ENCODE results near the gene USF1.
"Not testable (repeated sequence)": the region's sequence is repeated elsewhere in the genome, so short reads cannot be mapped to it uniquely, and the experiment has no call there.

The USF1 gene

DNA sequence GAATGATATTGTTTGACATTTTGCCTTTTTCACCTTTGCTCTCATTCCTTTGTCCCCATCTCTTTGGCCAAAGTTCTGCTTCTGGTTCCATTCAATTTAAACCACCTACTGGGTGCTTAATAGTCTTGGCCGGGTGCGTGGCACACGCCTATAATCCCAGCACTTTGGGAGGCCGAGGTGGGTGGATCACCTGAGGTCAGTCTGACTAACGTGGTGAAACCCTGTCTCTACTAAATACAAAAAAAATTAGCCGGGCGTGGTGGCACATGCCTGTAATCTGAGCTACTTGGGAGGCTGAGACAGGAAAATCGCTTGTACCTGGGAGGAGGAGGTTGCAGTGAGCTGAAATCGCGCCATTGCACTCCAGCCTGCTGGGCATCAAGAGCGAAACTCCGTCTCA is 23.3 kb downstream of the USF1 start:
- H3K36me3 Mint-ChIP-seq (ENCODE audit: low read depth); H3K9me3 Mint-ChIP-seq: not testable (repeated sequence)
- peak overlapping the region; percentile 11 for H3K4me3 Mint-ChIP-seq

DNA sequence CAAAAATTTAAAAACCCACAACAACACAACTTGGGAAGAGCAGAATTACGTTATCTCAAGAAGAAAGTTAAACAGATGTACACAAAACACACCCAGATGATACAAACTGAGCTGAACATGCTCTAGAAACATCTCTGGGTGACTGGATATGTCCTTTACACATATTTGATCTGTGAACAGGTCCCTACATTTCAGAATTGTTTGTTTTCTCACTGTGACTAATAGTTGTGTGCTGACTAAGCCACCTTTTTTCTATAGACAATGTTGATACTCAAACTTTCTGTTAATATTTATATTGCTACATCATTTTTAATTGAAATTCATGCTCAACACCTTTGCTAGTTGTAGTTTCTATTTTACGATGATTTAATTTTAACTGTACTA is 23.8 kb downstream of the USF1 start:
- Mint-ChIP-seq H3K27ac (no peak overlapping the region), H3K4me1 (ENCODE audit: low read depth) (peaks cover 22% of the 10 kb centered on the region), H3K9me3 (peaks cover 2% of the 10 kb centered on the region), H3K27me3 (ENCODE audit: low read depth) (no peaks in the 10 kb centered on the region), H3K36me3 (ENCODE audit: low read depth) (peaks cover 2% of the 10 kb centered on the region), H3K4me3 (peak overlapping the region; percentile 93)

More for the DNA sequence above, 23.3 kb downstream of the USF1 start:
- not testable (repeated sequence) for H3K27me3 Mint-ChIP-seq (ENCODE audit: low read depth)
- H3K27ac Mint-ChIP-seq = peak overlapping the region; percentile 7
- peaks cover 22% of the 10 kb centered on the region for H3K4me1 Mint-ChIP-seq (ENCODE audit: low read depth)

DNA sequence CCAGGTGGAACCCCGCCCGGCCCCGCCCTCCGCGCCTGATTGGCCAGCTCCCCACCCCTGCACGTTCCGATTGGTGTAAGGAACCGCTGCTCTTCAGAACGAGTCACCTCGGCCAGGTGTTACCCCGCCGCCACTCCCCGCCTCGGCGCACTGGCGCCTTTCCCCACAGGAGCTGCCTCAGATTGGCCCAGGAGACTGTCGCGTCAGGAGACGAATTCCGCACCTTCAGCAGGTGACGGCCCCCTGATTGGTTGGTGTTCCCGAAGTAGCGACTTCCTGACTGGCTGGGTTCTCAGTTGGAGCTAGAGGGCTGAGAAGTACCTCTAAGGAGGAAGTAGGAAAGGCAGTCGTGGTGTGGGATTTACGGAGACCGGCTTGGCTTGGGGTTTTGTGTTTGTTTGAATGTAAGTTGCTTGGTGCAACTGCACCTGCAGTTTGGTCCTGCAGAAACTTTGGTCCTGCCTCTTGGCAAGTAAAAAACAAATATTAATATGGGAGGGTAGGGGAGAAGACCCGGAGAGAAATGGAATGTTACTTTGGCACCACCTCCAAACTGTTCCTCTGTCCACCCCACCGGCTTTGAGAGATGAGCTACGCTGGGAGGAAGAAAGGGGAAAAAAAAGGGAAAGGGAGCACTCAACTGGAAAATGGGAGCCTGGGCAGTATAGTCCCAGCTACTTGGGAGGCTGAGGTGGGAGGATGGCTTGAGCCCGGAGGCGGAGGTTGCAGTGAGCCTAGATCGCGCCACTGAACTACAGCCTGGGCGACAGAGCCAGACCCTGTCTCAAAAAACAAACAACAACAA is 24.4 kb downstream of the USF1 start:
- no peaks in the 10 kb centered on the region for H3K9me3 Mint-ChIP-seq
- no peaks in the 10 kb centered on the region for H3K27me3 Mint-ChIP-seq (ENCODE audit: low read depth)
- H3K4me3 Mint-ChIP-seq = peak overlapping the region; percentile 93
- no peaks in the 10 kb centered on the region for H3K36me3 Mint-ChIP-seq (ENCODE audit: low read depth)
- H3K4me1 Mint-ChIP-seq (ENCODE audit: low read depth) = peaks cover 24% of the 10 kb centered on the region
- H3K27ac Mint-ChIP-seq = peak overlapping the region; percentile 72

DNA sequence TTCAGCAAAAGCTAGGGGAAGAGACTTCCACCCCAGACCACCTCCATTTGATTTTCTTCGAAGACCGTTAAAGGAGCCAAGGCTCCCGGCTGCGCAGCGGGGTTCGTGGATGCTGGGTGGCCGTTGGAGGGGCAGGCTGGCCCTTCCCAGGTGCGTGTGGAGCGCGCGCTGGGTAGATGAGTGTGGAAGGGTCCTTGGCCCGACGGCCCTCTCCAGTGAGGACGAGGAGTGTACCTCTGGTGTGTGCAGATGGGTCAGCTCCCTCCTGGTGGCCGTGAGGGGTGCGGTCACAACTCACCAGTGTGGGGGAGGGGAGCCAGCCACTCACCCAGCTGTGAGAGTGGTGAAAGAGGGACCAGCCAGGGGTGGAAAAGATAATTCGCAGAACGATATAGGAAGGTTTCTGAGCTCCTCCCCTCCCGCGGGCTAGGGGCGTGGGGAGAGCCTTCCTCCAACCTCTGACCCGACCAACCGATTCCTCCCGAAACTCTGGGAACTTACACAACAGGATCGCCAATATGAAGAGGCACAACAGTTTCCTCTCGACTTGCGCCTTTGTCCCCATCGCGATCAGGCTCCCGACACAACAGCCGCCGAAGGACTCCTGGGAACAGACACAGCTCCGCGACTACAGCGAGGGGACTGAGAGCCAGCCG is 25.1 kb downstream of the USF1 start, which contains the start of gene F11R:
TSS of gene F11R (minus strand) at position 644 of the 656 bp plus-strand sequence. CDS start at position 565, 79 bp downstream.
- H3K36me3 Mint-ChIP-seq (ENCODE audit: low read depth) = no peaks in the 10 kb centered on the region
- H3K4me1 Mint-ChIP-seq (ENCODE audit: low read depth) = peaks cover 24% of the 10 kb centered on the region
- no peaks in the 10 kb centered on the region for H3K9me3 Mint-ChIP-seq
- peak within 1 kb of the TSS; percentile 72 for H3K27ac Mint-ChIP-seq
- no peaks in the 10 kb centered on the region for H3K27me3 Mint-ChIP-seq (ENCODE audit: low read depth)
- H3K4me3 Mint-ChIP-seq = peak within 1 kb of the TSS; percentile 93

DNA sequence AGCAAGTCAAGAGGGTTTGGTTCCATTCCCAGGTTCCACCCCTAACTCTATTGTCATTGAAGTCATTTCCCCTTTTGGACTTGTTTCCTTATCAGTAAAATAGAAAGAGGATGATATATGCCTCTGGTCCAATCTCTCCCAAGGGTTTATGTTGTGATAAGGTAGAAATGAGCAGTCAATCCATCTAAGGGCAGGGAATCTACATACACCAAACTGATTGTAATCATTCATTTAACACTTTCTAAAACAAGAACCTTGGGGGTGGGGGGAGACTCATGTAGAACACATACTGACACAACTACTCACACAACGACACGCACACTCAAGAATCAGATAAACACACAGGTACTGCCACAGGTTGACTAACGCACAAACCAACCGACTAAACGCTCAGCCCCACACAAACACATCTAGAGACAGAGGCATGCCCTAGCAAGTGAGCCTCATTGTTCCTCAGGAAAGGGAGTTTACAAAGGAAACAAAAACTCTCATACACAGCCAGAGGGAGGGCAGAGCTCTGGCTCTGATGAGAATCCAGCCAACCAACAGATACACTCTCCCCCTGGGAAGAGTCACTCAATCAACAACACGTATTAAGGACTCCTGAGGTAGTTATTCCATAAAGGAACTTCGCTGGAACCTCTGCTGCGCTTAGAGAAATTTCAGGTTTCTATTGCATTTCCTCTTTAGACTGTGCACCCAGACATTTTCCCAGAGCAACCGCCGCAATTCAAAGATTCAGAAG is 25.9 kb downstream of the USF1 start:
- Mint-ChIP-seq H3K9me3 (no peaks in the 10 kb centered on the region), H3K27ac (peak overlapping the region; percentile 72), H3K4me1 (ENCODE audit: low read depth) (peaks cover 24% of the 10 kb centered on the region), H3K36me3 (ENCODE audit: low read depth) (no peaks in the 10 kb centered on the region), H3K4me3 (peak overlapping the region; percentile 93), H3K27me3 (ENCODE audit: low read depth) (no peaks in the 10 kb centered on the region)

DNA sequence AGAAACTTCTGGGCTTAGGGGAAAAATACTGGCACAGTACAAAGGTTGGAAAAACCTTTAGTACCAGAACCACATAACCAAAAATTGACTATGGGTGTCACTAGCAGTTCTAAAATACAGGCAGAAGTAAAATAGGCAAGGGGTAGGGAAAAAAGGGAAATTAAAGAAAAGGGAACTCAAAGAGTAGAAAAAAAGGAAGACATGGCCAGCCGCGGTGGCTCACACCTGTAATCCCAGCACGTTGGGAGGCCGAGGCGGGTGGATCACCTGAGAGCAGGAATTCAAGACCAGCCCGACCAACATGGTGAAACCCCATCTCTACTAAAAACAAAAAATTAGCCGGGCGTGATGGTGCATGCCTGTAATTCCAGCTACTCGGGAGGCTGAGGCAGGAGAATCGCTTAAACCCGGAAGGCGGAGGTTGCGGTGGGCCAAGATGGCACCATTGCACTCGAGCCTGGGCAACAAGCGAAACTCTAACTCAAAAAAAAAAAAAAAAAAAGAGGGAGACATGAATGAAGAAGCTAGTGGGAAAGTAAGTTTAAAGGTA is 26.6 kb downstream of the USF1 start:
- Mint-ChIP-seq H3K4me1 (ENCODE audit: low read depth) (peaks cover 24% of the 10 kb centered on the region), H3K4me3 (peak overlapping the region; percentile 93)
- H3K36me3 Mint-ChIP-seq (ENCODE audit: low read depth); H3K27ac Mint-ChIP-seq; H3K9me3 Mint-ChIP-seq; H3K27me3 Mint-ChIP-seq (ENCODE audit: low read depth): not testable (repeated sequence)

DNA sequence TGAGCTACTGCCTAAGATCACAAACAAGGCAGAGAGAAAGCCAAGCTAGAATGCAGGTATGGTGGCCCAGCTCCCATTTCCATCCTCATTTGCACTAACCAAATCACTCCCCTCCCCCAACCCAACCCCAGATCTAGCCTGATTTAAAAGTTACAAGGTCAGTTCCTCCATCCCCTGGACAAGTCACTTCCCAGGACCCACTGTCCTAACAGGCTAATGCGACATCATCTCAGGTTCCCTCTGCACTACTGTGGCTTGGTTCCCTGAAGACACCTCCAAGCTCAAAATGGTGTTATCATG is 27.2 kb downstream of the USF1 start:
- Mint-ChIP-seq H3K27ac (no peak overlapping the region), H3K4me1 (ENCODE audit: low read depth) (peaks cover 31% of the 10 kb centered on the region), H3K36me3 (ENCODE audit: low read depth) (no peaks in the 10 kb centered on the region), H3K9me3 (no peaks in the 10 kb centered on the region), H3K27me3 (ENCODE audit: low read depth) (no peaks in the 10 kb centered on the region), H3K4me3 (no peak overlapping the region)

DNA sequence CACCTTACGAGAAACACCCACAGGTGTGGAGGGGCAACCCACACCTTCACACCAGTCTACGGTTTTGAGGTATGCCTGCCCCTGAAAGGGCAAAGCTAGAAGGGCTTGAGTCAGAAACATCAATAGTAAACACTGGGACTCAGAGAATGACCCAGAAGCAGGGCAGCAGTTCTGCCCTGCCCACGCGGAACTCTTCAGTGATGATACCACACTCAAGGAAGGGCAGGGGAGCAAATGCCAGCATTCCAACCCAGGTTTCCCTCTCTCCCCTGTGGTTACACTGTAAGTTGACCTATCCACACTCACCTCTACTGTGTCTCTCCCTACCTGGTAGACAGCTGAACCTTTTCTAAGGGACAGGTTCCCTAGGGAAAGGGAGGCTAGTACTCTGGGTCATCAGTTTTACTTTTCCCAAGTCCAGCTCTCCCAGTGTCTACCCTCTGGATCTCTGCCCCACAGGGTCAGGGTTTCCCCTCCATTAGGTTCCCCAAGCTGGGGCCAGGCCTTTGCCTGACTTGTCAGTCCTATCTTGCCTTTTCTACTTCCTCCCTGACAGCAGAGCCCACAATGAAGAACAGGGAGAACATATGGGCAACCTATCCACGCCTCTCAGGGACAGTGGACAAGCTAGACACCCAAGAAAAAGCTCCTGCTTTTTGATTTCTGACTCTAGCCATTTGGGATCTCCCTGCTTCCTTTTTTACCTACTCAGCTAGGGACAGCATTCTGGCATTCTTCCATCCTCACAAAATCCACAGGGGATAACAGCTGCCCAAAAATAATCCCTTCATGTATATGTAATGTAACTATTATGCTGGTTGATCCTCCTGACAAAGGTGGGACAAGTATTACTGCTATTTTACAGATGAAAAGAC is 27.8 kb downstream of the USF1 start:
- no peak overlapping the region for H3K4me3 Mint-ChIP-seq
- H3K36me3 Mint-ChIP-seq (ENCODE audit: low read depth) = no peaks in the 10 kb centered on the region
- H3K9me3 Mint-ChIP-seq = no peaks in the 10 kb centered on the region
- H3K27ac Mint-ChIP-seq = no peak overlapping the region
- H3K27me3 Mint-ChIP-seq (ENCODE audit: low read depth) = no peaks in the 10 kb centered on the region
- H3K4me1 Mint-ChIP-seq (ENCODE audit: low read depth) = peaks cover 36% of the 10 kb centered on the region

DNA sequence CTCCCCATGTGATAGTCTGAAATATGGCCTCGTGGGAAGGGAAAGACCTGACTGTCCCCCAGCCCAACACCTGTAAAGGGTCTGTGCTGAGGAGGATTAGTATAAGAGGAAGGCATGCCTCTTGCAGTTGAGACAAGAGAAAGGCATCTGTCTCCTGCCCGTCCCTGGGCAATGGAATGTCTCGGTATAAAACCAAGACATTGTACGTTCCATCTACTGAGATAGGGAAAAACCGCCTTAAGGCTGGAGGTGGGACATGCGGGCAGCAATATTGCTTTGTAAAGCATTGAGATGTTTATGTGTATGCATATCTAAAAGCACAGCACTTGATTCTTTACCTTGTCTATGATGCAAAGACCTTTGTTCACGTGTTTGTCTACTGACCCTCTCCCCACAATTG is 28.6 kb downstream of the USF1 start:
- not testable (repeated sequence) for H3K27me3 Mint-ChIP-seq (ENCODE audit: low read depth); H3K4me3 Mint-ChIP-seq; H3K27ac Mint-ChIP-seq; H3K9me3 Mint-ChIP-seq; H3K36me3 Mint-ChIP-seq (ENCODE audit: low read depth)
- H3K4me1 Mint-ChIP-seq (ENCODE audit: low read depth) = peaks cover 39% of the 10 kb centered on the region

DNA sequence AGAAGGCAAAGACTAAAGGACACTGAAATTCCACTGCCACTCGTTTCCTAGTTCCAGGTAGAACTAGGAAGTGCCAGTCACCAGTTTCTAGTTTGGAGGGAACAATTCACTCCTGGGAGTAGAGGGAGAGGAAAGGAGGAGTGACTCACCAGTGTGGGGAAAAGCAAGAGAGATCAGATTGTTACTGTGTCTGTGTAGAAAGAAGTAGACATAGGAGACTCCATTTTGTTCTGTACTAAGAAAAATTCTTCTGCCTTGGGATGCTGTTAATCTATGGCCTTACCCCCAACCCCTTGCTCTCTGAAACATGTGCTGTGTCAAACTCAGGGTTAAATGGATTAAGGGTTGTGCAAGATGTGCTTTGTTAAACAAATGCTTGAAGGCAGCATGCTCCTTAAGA is 29.1 kb downstream of the USF1 start:
- H3K4me1 Mint-ChIP-seq (ENCODE audit: low read depth) = peaks cover 43% of the 10 kb centered on the region
- not testable (repeated sequence) for H3K4me3 Mint-ChIP-seq; H3K27ac Mint-ChIP-seq; H3K36me3 Mint-ChIP-seq (ENCODE audit: low read depth); H3K27me3 Mint-ChIP-seq (ENCODE audit: low read depth); H3K9me3 Mint-ChIP-seq

DNA sequence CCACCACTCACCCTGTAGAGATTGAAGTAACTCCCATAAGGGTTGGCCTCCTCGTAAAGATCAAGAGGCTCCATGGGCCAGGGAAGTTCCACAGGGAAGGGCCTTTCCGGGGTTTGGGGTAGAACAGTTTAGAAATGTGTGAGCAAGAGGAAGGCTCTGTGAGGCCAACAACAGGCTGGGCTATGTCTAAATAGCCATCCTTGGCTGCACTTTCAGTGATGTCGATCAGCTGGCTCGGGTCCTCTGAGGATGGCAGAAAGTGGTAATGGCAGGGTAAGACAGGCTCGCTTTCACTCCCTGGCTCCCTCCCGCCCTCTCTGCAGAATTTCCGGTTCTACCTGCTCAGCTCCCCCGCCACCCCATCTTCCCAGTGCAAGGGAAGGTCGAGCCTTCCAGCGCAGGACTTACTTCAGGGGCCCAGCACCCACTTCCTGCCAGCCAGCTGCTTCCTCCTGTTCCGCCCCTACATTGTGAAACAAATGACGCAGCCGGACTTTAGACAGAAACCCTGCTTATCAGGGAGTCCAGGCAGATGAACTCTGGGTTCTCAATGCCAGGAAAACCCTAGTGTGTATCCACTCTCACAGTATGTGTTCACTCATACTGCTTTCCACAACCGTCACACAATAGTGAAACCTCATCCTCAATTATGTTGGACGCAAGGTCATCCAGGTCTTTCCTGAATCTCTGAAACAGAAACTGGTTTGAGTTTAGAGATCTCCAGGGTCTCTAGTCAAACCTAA is 32.1 kb downstream of the USF1 start:
- H3K36me3 Mint-ChIP-seq (ENCODE audit: low read depth) = peaks cover 4% of the 10 kb centered on the region
- H3K9me3 Mint-ChIP-seq = no peaks in the 10 kb centered on the region
- peak overlapping the region; percentile 68 for H3K4me3 Mint-ChIP-seq
- H3K4me1 Mint-ChIP-seq (ENCODE audit: low read depth) = peaks cover 27% of the 10 kb centered on the region
- no peaks in the 10 kb centered on the region for H3K27me3 Mint-ChIP-seq (ENCODE audit: low read depth)
- H3K27ac Mint-ChIP-seq = peak overlapping the region; percentile 96

DNA sequence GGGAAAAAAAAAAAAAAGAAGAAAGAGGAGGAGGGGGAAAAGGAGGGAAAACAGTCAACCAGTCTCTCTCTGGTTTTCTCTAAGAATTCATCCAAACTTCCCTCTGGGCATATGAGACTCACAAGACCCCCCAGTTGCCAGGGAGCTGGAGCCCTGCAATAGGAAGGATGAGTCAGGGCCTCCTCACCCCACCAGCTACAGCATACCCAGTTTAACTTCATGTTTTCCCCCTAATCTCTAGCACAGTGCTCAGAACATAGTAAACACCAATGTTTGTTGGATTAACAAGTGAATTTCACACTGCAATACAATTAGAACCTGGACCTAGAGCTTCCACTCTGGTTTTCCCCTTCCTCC is 32.7 kb downstream of the USF1 start:
- peaks cover 24% of the 10 kb centered on the region for H3K4me1 Mint-ChIP-seq (ENCODE audit: low read depth)
- H3K27ac Mint-ChIP-seq = peak overlapping the region; percentile 96
- no peaks in the 10 kb centered on the region for H3K9me3 Mint-ChIP-seq
- H3K27me3 Mint-ChIP-seq (ENCODE audit: low read depth) = no peaks in the 10 kb centered on the region
- peaks cover 4% of the 10 kb centered on the region for H3K36me3 Mint-ChIP-seq (ENCODE audit: low read depth)
- H3K4me3 Mint-ChIP-seq = peak overlapping the region; percentile 68

DNA sequence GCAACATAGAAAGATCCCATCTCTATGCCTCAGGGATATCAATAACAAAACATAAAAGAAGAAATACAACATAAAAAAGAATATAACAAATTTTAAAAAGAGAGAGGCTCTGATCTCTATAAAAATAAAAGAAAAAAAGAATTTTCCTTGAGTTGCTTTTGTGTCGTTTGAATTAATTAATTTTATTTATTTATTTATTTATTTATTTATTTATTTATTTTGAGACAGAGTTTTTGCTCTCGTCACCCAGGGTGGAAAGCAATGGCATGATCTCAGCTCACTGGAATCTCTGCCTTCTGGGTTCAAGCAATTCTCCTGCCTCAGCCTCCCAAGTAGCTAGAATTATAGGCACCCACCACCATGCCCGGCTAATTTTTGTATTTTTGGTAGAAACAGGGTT is 33.4 kb downstream of the USF1 start:
- peaks cover 4% of the 10 kb centered on the region for H3K36me3 Mint-ChIP-seq (ENCODE audit: low read depth)
- H3K4me1 Mint-ChIP-seq (ENCODE audit: low read depth) = peaks cover 24% of the 10 kb centered on the region
- no peaks in the 10 kb centered on the region for H3K27me3 Mint-ChIP-seq (ENCODE audit: low read depth)
- H3K27ac Mint-ChIP-seq = no peak overlapping the region
- no peaks in the 10 kb centered on the region for H3K9me3 Mint-ChIP-seq
- no peak overlapping the region for H3K4me3 Mint-ChIP-seq
